K562 (cell line): ENCODE data around the gene RHBDD1. TPM values are rescaled to one million over a fixed set of nuclear protein-coding genes. Genes with fewer than 3 reads are reported as not detected.
A peak's percentile ranks its signal among the peaks of the same experiment; 100 is the strongest.

Source experiments
- ATAC-seq: fragments of 200-7000 bp; cut with Tn5 transposase; 3 replicates; pipeline ENCODE4 v1.9.1; 2020; ENCODE audit warnings: moderate library complexity
- BruUV-seq: library from RNA; stranded (reverse); fragments of 400-500 nt; replicated peaks from 2 replicates; lab custom pipeline; 2021; lab: Mats Ljungman, UMichigan
- CTCF ChIA-PET: fragments of 300-600 bp; formaldehyde crosslinking; extraction: SDS; loops from one replicate; lab custom pipeline; 2021; ENCODE audit warnings: low intra/inter-chr PET ratio; lab: Yijun Ruan, JAX
- POLR2A ChIA-PET: fragments of 300-600, 350-650 bp; sonication (Branson Sonifier 250); formaldehyde crosslinking; extraction: SDS; loops from one replicate; lab custom pipeline; 2021; ENCODE audit warnings: antibody characterized with exemption, inconsistent platforms; lab: Yijun Ruan, JAX
- DNase-seq, 4 experiments: peaks; one replicate each; pipeline versions ENCODE4 v3.0.0 to v3.0.0-alpha.2; 2011 to 2018; ENCODE audit warnings: low spot score in 3 of 4, mixed read lengths in 3 of 4; ENCODE audit errors: extremely low read depth in 1 of 4
- FAIRE-seq: peaks from 2 replicates; lab custom pipeline; 2011; peaks lifted over from hg19 to GRCh38; lab: Jason Lieb, UNC
- H2AFZ ChIP-seq: 2 replicates; pipeline ENCODE4 v1.6.0; 2011; ENCODE audit warnings: low read depth, low read length, control low read depth, inconsistent platforms
- H3K27ac ChIP-seq: fragments of 200-600 bp; 3 replicates; pipeline ENCODE4 v1.8.0; 2011; ENCODE audit warnings: low read depth, mild to moderate bottlenecking, control low read depth, inconsistent platforms, low read length, moderate library complexity, mixed read lengths; ENCODE audit errors: extremely low read depth
- H3K27me3 ChIP-seq, 2 experiments: fragments of 300-600 bp in 1 of 2; 2 replicates in 1 of 2; 3 replicates in 1 of 2; pipeline versions ENCODE4 v1.6.0 to v1.8.0; 2011; ENCODE audit warnings: inconsistent platforms in 2 of 2, low read length in 2 of 2, mild to moderate bottlenecking in 1 of 2, mixed read lengths in 1 of 2, moderate library complexity in 1 of 2; ENCODE audit not compliant: control insufficient read depth in 2 of 2, insufficient read depth in 2 of 2
- H3K36me3 ChIP-seq: fragments of 300-600 bp; 3 replicates; pipeline ENCODE4 v1.8.0; 2011; ENCODE audit warnings: mild to moderate bottlenecking, low read length, inconsistent platforms; ENCODE audit not compliant: control insufficient read depth, insufficient read depth
- H3K4me1 ChIP-seq, 2 experiments: fragments of 200-600 bp in 1 of 2; replicated peaks in 1 of 2; 2 replicates in 1 of 2; 3 replicates in 1 of 2; pipeline versions ENCODE4 v1.5.1 to v1.8.0; 2011; ENCODE audit warnings: inconsistent platforms in 2 of 2, low read length in 2 of 2, mild to moderate bottlenecking in 1 of 2, mixed read lengths in 1 of 2, moderate library complexity in 1 of 2; ENCODE audit not compliant: control insufficient read depth in 2 of 2, insufficient read depth in 2 of 2
- H3K4me2 ChIP-seq: 2 replicates; pipeline ENCODE4 v1.6.1; 2011; ENCODE audit warnings: low read length, control low read depth, inconsistent platforms, mixed read lengths; ENCODE audit not compliant: insufficient read depth
- H3K4me3 ChIP-seq: fragments of 200-600 bp; sonication (generic), shearing (Covaris generic); 2 replicates; pipeline ENCODE4 v1.5.1; 2016; ENCODE audit warnings: control low read depth, inconsistent platforms
- H3K79me2 ChIP-seq: fragments of 200-600 bp; 3 replicates; pipeline ENCODE4 v1.8.0; 2011; ENCODE audit warnings: low read length, inconsistent platforms; ENCODE audit not compliant: control insufficient read depth, insufficient read depth
- H3K9ac ChIP-seq, 2 experiments: 2 replicates each; pipeline versions ENCODE4 v1.6.0 to v1.6.1; 2011; ENCODE audit warnings: low read depth in 2 of 2, low read length in 2 of 2, control low read depth in 1 of 2, inconsistent platforms in 1 of 2, mild to moderate bottlenecking in 1 of 2, mixed read lengths in 1 of 2; ENCODE audit not compliant: insufficient read depth in 1 of 2
- H3K9me1 ChIP-seq: one replicate; pipeline ENCODE4 v1.6.0; 2011; ENCODE audit warnings: inconsistent platforms, mild to moderate bottlenecking, low read length, moderate library complexity; ENCODE audit not compliant: control insufficient read depth, insufficient read depth
- H3K9me3 ChIP-seq: replicated peaks from 2 replicates; pipeline ENCODE4 v1.5.1; 2011; ENCODE audit warnings: low read depth, low read length, inconsistent platforms; ENCODE audit not compliant: control insufficient read depth, insufficient read depth
- H4K20me1 ChIP-seq: replicated peaks from 2 replicates; pipeline ENCODE4 v1.6.1; 2011; ENCODE audit warnings: low read length, inconsistent platforms, mixed read lengths; ENCODE audit not compliant: control insufficient read depth, insufficient read depth
- CREM ChIP-seq: IDR thresholded peaks from 2 replicates; pipeline ENCODE4 v1.6.1; 2014; ENCODE audit warnings: antibody characterized with exemption, low read depth
- ELF4 ChIP-seq: fragments of 450-650 bp; formaldehyde crosslinking; IDR thresholded peaks from 2 replicates; pipeline ENCODE4 v1.4.0; 2022; ENCODE audit warnings: missing genetic modification characterization
- EP300 ChIP-seq: IDR thresholded peaks from 2 replicates; pipeline ENCODE4 v1.6.1; 2012; ENCODE audit warnings: low read length, improper control_type of control experiment
- JUN ChIP-seq, 2 experiments: sonication (generic) in 1 of 2; formaldehyde crosslinking in 1 of 2; IDR thresholded peaks; 2 replicates each; pipeline versions ENCODE4 v1.6.1 to v1.8.0; 2012 to 2022; ENCODE audit warnings: borderline replicate concordance in 2 of 2, mild to moderate bottlenecking in 2 of 2, improper control_type of control experiment in 1 of 2, low read depth in 1 of 2, low read length in 1 of 2, missing genetic modification reagents in 1 of 2
- KAT8 ChIP-seq: fragments of 450-650 bp; IDR thresholded peaks from 2 replicates; pipeline ENCODE4 v1.6.1; 2016; ENCODE audit warnings: low read depth, mild to moderate bottlenecking
- MYC ChIP-seq, 2 experiments: fragments of 250-450 bp in 1 of 2; sonication (Bioruptor Pico) in 1 of 2; IDR thresholded peaks; 2 replicates each; pipeline versions ENCODE4 v1.5.1 to v1.6.1; 2012 to 2021; ENCODE audit warnings: low read depth in 2 of 2, borderline replicate concordance in 1 of 2, improper control_type of control experiment in 1 of 2, low read length in 1 of 2, mild to moderate bottlenecking in 1 of 2, moderate library complexity in 1 of 2
- NR4A1 ChIP-seq, 2 experiments: fragments of 250-450 bp in 1 of 2; fragments of 450-650 bp in 1 of 2; sonication (Bioruptor Pico) in 1 of 2; IDR thresholded peaks; 2 replicates each; pipeline versions ENCODE4 v1.4.0 to v1.6.1; 2016 to 2020; ENCODE audit warnings: mild to moderate bottlenecking in 2 of 2, missing compliant biosample characterization in 1 of 2, missing genetic modification characterization in 1 of 2, moderate library complexity in 1 of 2
- POLR3A ChIP-seq: IDR thresholded peaks from 2 replicates; pipeline ENCODE4 v1.6.1; 2011; ENCODE audit warnings: borderline replicate concordance, mild to moderate bottlenecking, moderate library complexity; ENCODE audit not compliant: insufficient read length, insufficient read depth; ENCODE audit errors: extremely low read depth
- SNRNP70 ChIP-seq: fragments of 200-400 bp; formaldehyde crosslinking; optimal IDR thresholded peaks from 2 replicates; pipeline ENCODE3; 2017; ENCODE audit warnings: low read depth, low read length
- TBL1XR1 ChIP-seq, 2 experiments: IDR thresholded peaks; 2 replicates each; pipeline ENCODE4 v1.6.1; 2012; ENCODE audit warnings: improper control_type of control experiment in 2 of 2, low read length in 2 of 2, mild to moderate bottlenecking in 1 of 2
- TRIM28 ChIP-seq: fragments of 450-650 bp; IDR thresholded peaks from 2 replicates; pipeline ENCODE4 v1.6.1; 2017
- ZBTB17 ChIP-seq: fragments of 450-650 bp; formaldehyde crosslinking; IDR thresholded peaks from 2 replicates; pipeline ENCODE4 v1.4.0; 2020; ENCODE audit warnings: mild to moderate bottlenecking
- ZNF146 ChIP-seq: IDR thresholded peaks from one replicate; pipeline ENCODE4 v1.6.1; 2018; ENCODE audit warnings: missing compliant biosample characterization; ENCODE audit not compliant: unreplicated experiment
- ZNF77 ChIP-seq: fragments of 250-450 bp; sonication (Bioruptor Pico); IDR thresholded peaks from 2 replicates; pipeline ENCODE4 v1.5.0; 2020
- ZNF780A ChIP-seq: fragments of 250-450 bp; sonication (Bioruptor Pico); IDR thresholded peaks from 2 replicates; pipeline ENCODE4 v1.5.0; 2021; ENCODE audit warnings: mild to moderate bottlenecking
- ZSCAN32 ChIP-seq: fragments of 450-650 bp; formaldehyde crosslinking; IDR thresholded peaks from 2 replicates; pipeline ENCODE4 v1.4.0; 2020; ENCODE audit warnings: mild to moderate bottlenecking, moderate library complexity
- ZZZ3 ChIP-seq: fragments of 450-650 bp; IDR thresholded peaks from 2 replicates; pipeline ENCODE4 v1.6.1; 2016; ENCODE audit warnings: antibody characterized with exemption, mild to moderate bottlenecking, moderate library complexity
- WGBS: fragments of 100-300 bp; shearing (Covaris generic); methylation state at CpG from one replicate; pipeline ENCODE4 v1.1.6; 2016; ENCODE audit warnings: low coverage, mixed read lengths; ENCODE audit not compliant: insufficient coverage; ENCODE audit errors: missing lambda C conversion rate; 5-methylcytosine and 5-hydroxymethylcytosine counted together
- in situ Hi-C: fragments of 300-500 bp; cut with MboI; formaldehyde crosslinking; loops from 4 replicates; pipeline ENCODE4 v1.15.0; 2018; ENCODE audit warnings: inconsistent platforms, mixed read lengths
- intact Hi-C: fragments of 100-400 bp; cut with micrococcal nuclease; formaldehyde crosslinking; loops from 2 replicates; pipeline ENCODE4 v1.14.2; 2022
- polyA plus RNA-seq, 8 experiments: library from polyadenylated mRNA; depleted of rRNA in 4 of 8; stranded (reverse) in 5 of 8; unstranded in 3 of 8; fragments of >200 nt; fragmentation: Nextera tagmentation in 2 of 8; fragmentation: Illumina TruSeq in 1 of 8; extraction: Ambion mirVana in 2 of 8; extraction: Trizol in 1 of 8; gene quantifications; 2 replicates each; pipeline versions ENCODE4 v1.2.1 to v1.2.3, GENCODE V29; 2011 to 2014; ENCODE audit warnings: inconsistent platforms in 1 of 8, missing spikeins in 1 of 8
- total RNA-seq, 7 experiments: library from RNA; depleted of rRNA in 6 of 7; stranded (reverse); fragments of >200 nt in 6 of 7; fragmentation: Illumina TruSeq in 2 of 7; extraction: Trizol in 2 of 7; gene quantifications; 2 replicates each; pipeline versions ENCODE4 v1.2.1 to v1.2.3, GENCODE V29; 2011 to 2021; ENCODE audit warnings: low replicate concordance in 1 of 7
- TF ChIP-seq, protein P1 (sequence below): fragments of 250-450 bp; sonication (Bioruptor Pico); IDR thresholded peaks from 2 replicates; pipeline ENCODE4 v1.5.0; 2021
- TF ChIP-seq, protein P2 (sequence below): sonication (generic); formaldehyde crosslinking; IDR thresholded peaks from 2 replicates; pipeline ENCODE4 v1.8.1; 2023; ENCODE audit warnings: mild to moderate bottlenecking, missing genetic modification reagents, moderate library complexity
- TF ChIP-seq, protein P3 (sequence below): sonication (generic); formaldehyde crosslinking; IDR thresholded peaks from 2 replicates; pipeline ENCODE4 v1.5.0; 2020; ENCODE audit warnings: missing genetic modification reagents

RHBDD1 gene
- total and polyA plus RNA-seq, 9 of the 15 experiments (the other 6 are each of a cell fraction or from before 2014, with no cell fraction given), result 4.8 to 34.8 (median 15.6) TPM

DNA sequence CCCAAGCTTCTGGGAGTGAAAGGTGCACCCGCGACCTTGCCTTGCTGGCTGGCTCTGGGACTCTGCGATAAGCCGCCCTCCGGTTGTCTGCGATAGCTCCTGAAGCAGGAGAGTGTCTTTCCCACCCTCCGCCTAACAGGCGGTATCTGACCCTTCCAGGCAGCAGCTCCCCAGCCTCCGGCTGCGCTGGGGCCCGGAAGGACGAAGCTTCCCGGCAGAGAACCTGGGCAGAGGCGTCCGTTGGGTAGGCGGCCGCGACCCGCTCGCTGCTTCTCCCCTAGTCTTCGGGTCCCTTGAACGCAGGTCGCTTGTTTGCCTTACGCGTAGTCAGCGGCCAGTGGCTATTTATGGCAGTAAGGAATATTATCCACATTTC is 446 bp upstream of the RHBDD1 start:
- in situ Hi-C loops (no loop called here), intact Hi-C loops (no loop called here)
- FAIRE-seq (peak; percentile 96), ATAC-seq (peak; percentile 68), DNase-seq (peak; percentile 76 to 91 (median 82))
- ChIA-PET POLR2A (interaction anchor here (0.6 to 2.6 kb wide), 8 partner anchors 8 to 299 kb away, joined by 3 to 16 read pairs (median 4); no protein-coding TSS in a partner anchor), CTCF (no interaction called here)
- Histone ChIP-seq H3K9ac (peak overlapping the region; percentile 95 to 97), H3K27ac (peak overlapping the region; percentile 100), H3K36me3 (peaks cover 11% of the 10 kb centered on the region; the same call in 2 of the 3 replicates), H4K20me1 (no peaks in the 10 kb centered on the region), H3K27me3 (no peaks in the 10 kb centered on the region), H3K4me2 (peak overlapping the region; percentile 89), H3K9me1 (no peaks in the 10 kb centered on the region), H3K4me3 (peak overlapping the region; percentile 75), H2AFZ (peak overlapping the region; percentile 77), H3K79me2 (peaks cover 78% of the 10 kb centered on the region), H3K9me3 (no peaks in the 10 kb centered on the region), H3K4me1 (peaks cover 5 to 9% of the 10 kb centered on the region in 2 experiments)
- under 1% methylated on average over 21 of the region's 26 CpGs for WGBS
- TSS peak; percentile 68 for BruUV-seq
- TF ChIP-seq ELF4 (CRISPR knock-in tag) (no peak), JUN (IDR thresholded peaks at IDR 0.05; ENCODE audit: borderline replicate concordance, low read depth, low read length) (no peak), JUN (CRISPR knock-in tag; IDR thresholded peaks at IDR 0.05; ENCODE audit: borderline replicate concordance) (no peak), SNRNP70 (no peak), ZSCAN32 (CRISPR knock-in tag) (no peak), ZNF780A (CRISPR knock-in tag) (no peak), NR4A1 (CRISPR knock-in tag; IDR thresholded peaks at IDR 0.05) (no peak), NR4A1 (tag; IDR thresholded peaks at IDR 0.05) (peak; percentile 73), ZNF146 (CRISPR knock-in tag) (no peak), EP300 (peak; percentile 89), TRIM28 (peak; percentile 23; the same call in 1 of the 2 replicates), ZZZ3 (no peak), POLR3A (no peak), TBL1XR1 (IDR thresholded peaks at IDR 0.05; ENCODE audit: low read length in 2 of 2) (peak in 1 of 2 experiments; percentile 69; a peak in 1 of 4 replicates), CREM (peak; percentile 54), ZNF77 (CRISPR knock-in tag) (no peak), KAT8 (no peak), MYC (IDR thresholded peaks at IDR 0.05; ENCODE audit: low read depth, low read length) (no peak), MYC (CRISPR knock-in tag; IDR thresholded peaks at IDR 0.05; ENCODE audit: borderline replicate concordance, low read depth) (no peak), ZBTB17 (no peak; the same call in 1 of the 2 replicates)
- TF ChIP-seq, protein P1, sequence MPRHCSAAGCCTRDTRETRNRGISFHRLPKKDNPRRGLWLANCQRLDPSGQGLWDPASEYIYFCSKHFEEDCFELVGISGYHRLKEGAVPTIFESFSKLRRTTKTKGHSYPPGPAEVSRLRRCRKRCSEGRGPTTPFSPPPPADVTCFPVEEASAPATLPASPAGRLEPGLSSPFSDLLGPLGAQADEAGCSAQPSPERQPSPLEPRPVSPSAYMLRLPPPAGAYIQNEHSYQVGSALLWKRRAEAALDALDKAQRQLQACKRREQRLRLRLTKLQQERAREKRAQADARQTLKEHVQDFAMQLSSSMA (CRISPR knock-in tag), result no peak
- TF ChIP-seq, protein P2, sequence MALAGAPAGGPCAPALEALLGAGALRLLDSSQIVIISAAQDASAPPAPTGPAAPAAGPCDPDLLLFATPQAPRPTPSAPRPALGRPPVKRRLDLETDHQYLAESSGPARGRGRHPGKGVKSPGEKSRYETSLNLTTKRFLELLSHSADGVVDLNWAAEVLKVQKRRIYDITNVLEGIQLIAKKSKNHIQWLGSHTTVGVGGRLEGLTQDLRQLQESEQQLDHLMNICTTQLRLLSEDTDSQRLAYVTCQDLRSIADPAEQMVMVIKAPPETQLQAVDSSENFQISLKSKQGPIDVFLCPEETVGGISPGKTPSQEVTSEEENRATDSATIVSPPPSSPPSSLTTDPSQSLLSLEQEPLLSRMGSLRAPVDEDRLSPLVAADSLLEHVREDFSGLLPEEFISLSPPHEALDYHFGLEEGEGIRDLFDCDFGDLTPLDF, result peak; percentile 20; the same call in 1 of the 2 replicates
- TF ChIP-seq, protein P3, sequence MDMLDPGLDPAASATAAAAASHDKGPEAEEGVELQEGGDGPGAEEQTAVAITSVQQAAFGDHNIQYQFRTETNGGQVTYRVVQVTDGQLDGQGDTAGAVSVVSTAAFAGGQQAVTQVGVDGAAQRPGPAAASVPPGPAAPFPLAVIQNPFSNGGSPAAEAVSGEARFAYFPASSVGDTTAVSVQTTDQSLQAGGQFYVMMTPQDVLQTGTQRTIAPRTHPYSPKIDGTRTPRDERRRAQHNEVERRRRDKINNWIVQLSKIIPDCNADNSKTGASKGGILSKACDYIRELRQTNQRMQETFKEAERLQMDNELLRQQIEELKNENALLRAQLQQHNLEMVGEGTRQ (CRISPR knock-in tag), result no peak
